Measurements from ENCODE around the gene RAD51B. TPM values are rescaled to one million over a fixed set of nuclear protein-coding genes. Genes with fewer than 3 reads are reported as not detected.

Gene RAD51B
- total and polyA plus RNA-seq, 9 of the 15 experiments (the other 6 are each of a cell fraction or from before 2014, with no cell fraction given), result 8.5 to 17.3 (median 11.3) TPM

DNA sequence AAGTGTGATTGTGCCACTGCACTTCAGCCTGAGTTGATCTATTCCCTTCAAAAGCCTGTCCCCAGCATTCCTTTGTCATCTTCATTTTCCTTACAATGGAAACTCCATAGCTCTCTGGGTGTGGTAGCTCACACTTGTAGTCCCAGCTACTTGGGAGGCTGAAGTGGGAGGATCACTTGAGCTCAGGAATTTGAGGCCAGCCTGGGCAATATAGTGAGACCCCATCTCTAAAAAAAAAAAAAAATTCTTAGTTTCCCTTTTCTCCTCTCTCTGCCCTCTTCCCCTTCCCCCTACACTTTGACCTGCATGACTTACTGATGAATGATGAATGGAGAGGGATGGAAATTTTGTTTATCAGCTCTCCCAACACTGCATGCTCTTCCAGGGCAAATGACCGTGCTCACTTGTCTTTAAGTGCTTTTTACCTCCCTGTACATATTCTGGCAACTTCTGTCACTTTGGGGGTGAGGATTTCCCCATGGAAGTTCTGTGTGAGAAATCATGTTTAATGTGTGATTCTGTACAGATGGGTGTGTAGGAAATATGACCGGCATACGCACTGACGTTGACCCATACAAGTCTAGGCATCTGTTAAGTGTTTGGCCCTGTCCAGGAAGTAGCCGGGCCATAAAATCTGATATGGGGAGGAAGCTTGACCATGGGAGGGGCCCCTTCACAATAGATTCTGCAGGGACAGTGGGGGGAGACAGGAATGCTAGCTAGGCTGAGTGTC lies 907.9 kb downstream of the RAD51B start (continued):
- peak; percentile 51; the same call in 1 of the 2 replicates for TF ChIP-seq VEZF1 (CRISPR knock-in tag; IDR thresholded peaks at IDR 0.05)
- TF ChIP-seq EP400 (IDR thresholded peaks at IDR 0.05), result peak; percentile 34; the same call in 1 of the 2 replicates
- 0 out of 2 replicates have a peak, but pooled peaks have one; percentile 8 for TF ChIP-seq NCOR1 (IDR thresholded peaks at IDR 0.05)
- TF ChIP-seq, protein P1, sequence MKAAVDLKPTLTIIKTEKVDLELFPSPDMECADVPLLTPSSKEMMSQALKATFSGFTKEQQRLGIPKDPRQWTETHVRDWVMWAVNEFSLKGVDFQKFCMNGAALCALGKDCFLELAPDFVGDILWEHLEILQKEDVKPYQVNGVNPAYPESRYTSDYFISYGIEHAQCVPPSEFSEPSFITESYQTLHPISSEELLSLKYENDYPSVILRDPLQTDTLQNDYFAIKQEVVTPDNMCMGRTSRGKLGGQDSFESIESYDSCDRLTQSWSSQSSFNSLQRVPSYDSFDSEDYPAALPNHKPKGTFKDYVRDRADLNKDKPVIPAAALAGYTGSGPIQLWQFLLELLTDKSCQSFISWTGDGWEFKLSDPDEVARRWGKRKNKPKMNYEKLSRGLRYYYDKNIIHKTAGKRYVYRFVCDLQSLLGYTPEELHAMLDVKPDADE (conservative IDR thresholded peaks at IDR 0.05; ENCODE audit: control insufficient read depth, low read depth, low read length), result no peak
- no peak for TF ChIP-seq CBX5 (IDR thresholded peaks at IDR 0.05; ENCODE audit: borderline replicate concordance, low read depth)
- TF ChIP-seq FIP1L1 (IDR thresholded peaks at IDR 0.05; ENCODE audit: low read depth, low read length, poor library complexity, severe bottlenecking), result no peak
- TF ChIP-seq PBX2 (CRISPR knock-in tag; IDR thresholded peaks at IDR 0.05; ENCODE audit: low read depth), result no peak
- peak; percentile 43; the same call in 1 of the 2 replicates for TF ChIP-seq PBX2 (tag; conservative IDR thresholded peaks at IDR 0.05; ENCODE audit: low read depth)
- TF ChIP-seq CTBP1 (IDR thresholded peaks at IDR 0.05; ENCODE audit: borderline replicate concordance), result peak; percentile 27; the same call in 1 of the 2 replicates
- no peak for TF ChIP-seq SRSF9 (IDR thresholded peaks at IDR 0.05; ENCODE audit: borderline replicate concordance, low read depth, low read length)
- TF ChIP-seq TOE1 (IDR thresholded peaks at IDR 0.05; ENCODE audit: borderline replicate concordance), result 0 out of 2 replicates have a peak, but pooled peaks have one; percentile 28
- TF ChIP-seq TOE1 (CRISPR knock-in tag; IDR thresholded peaks at IDR 0.05; ENCODE audit: borderline replicate concordance, low read depth), result no peak
- TF ChIP-seq, protein P2, sequence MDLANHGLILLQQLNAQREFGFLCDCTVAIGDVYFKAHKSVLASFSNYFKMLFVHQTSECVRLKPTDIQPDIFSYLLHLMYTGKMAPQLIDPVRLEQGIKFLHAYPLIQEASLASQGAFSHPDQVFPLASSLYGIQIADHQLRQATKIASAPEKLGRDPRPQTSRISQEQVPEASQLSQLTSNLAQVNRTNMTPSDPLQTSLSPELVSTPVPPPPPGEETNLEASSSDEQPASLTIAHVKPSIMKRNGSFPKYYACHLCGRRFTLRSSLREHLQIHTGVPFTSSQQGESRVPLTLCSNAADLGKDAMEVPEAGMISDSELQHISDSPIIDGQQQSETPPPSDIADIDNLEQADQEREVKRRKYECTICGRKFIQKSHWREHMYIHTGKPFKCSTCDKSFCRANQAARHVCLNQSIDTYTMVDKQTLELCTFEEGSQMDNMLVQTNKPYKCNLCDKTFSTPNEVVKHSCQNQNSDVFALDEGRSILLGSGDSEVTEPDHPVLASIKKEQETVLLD (IDR thresholded peaks at IDR 0.05), result no peak
- no peak for TF ChIP-seq ZNF347 (CRISPR knock-in tag; IDR thresholded peaks at IDR 0.05; ENCODE audit: low read depth)
- TF ChIP-seq ETV6 (IDR thresholded peaks at IDR 0.05; ENCODE audit: borderline replicate concordance in 1 of 2, low read depth in 2 of 2, low read length in 1 of 2), result peak; percentile 44 to 69; a peak in 2 of 4 replicates
- TF ChIP-seq ETV6 (CRISPR knock-in tag; IDR thresholded peaks at IDR 0.05; ENCODE audit: borderline replicate concordance), result no peak
- TF ChIP-seq THRAP3 (IDR thresholded peaks at IDR 0.05; ENCODE audit: borderline replicate concordance), result no peak
- peak; percentile 21; the same call in 1 of the 2 replicates for TF ChIP-seq ZFX (CRISPR knock-in tag; IDR thresholded peaks at IDR 0.05)
- no peak for TF ChIP-seq TCFL5 (CRISPR knock-in tag; conservative IDR thresholded peaks at IDR 0.05)

Measured in K562 (cell line).